Stimulated activated CD8-positive, alpha-beta memory T cell treated with anti-CD3 and anti-CD28 coated beads, Interleukin-12 subunit alpha, Interleukin-12 subunit beta, amount 100 ng/mL, for 1 hour (primary cell): ENCODE results near the gene SMAD3.

Source experiments
- DNase-seq: peaks from one replicate; pipeline ENCODE4 v3.0.0-alpha.2; 2020; ENCODE audit warnings: low read depth

SMAD3 gene

DNA sequence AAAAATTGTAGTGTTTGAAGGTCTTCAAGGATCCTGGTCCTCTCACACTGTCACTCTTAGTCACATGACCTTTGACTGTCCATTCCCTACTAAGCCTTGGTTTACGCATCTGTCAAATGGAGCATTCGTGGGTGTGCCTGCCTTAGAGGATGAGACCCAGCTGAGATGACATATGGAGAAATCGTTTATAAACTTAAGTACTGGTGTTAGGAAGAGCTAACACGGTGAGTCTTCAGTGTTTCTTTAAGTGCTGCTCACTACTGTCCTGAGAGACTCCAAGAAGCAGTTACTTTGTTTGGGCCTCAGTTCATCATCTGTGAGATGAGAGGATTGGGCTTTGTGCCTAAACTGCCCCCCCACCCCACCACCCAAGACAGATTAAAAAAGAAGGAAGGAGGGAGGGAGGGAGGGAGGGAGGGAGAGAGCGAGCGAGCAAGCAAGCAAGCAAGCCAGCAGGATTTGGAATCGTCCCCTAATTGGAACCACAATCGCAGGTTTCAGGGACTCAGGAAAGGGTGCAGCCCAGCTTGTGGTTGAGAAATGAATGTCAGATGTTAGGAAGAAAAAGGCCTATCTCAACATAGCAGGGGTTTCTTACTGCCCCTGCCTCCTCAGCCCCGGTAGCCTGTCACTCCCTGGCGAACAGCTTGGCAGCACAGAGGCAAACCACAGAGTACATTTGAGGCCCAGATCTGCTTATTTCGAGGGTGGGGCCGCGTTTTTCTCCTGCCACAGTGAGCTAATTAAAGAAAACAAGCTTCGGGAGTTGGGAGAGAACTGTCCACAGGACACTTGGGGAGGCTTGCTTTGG lies 32.7 kb downstream of the SMAD3 start:
- DNase-seq: no peak

- no peak for DNase-seq
These were observed 33.4 kb downstream of the SMAD3 start for GRCh38 chr15:67098768-67099282.

DNA sequence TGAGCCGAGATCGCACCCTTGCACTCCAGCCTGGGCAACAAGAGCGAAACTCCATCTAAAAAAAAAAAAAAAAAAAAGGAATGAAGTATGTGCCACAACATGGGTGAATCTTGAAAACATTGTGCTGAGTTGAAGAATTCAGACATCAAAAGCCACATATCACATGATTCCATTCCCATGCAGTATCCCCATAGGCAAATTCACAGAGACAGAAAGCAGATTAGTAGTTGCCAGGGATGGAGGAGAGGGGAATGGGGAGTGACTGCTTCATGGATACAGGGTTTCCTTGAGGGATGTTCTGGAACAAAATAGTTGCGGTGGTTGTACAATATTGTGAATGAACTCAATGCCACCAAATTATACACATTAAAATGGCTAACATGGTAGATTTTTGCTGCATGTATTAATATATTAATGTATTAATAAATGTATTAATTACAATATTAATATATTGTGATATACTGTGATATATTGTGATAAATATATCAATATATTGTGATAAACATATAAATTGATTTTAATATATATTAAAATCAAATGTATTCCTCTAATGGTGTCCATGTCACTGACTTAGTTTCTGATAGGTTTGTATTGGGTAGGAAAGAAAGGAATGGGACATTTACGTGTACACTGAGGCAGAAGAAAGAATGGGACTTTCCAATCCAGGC lies 34.9 kb downstream of the SMAD3 start:
- DNase-seq: no peak

GRCh38 chr15:67100801-67101581 lies 35.6 kb downstream of the SMAD3 start:
- DNase-seq: no peak

DNA sequence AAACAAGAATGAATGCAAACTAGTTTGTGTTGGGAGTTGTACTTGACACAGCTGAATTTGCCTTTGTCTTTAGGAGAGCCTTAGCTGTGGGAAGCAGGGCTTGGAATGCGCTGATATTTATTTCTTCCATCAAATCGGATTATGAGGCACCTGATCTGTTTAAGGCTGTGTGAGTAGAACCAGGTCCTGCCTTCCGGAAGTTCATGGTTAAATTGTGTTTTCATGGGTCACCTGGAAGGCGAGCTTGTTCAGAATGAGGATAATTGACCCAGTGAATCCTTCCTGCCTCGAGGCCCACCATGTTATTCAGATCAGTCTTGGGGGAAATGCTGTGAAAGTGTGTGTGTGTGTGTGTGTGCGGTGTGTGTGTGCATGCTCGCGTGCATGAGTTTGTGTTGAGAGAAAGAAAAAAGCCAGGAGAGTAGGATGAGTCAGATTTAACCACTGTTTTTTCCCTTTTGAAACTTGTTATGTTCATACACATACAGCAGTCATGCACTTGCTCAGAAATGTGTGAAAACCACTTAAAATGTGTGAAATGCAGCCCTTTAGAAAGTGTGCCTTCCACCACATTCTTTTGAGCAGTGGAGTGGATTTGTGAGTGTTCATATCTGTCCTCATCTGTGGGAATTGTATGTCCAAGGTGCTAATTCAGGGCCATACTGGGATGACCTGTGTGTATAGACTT lies 36.7 kb downstream of the SMAD3 start:
- no peak for DNase-seq

DNA sequence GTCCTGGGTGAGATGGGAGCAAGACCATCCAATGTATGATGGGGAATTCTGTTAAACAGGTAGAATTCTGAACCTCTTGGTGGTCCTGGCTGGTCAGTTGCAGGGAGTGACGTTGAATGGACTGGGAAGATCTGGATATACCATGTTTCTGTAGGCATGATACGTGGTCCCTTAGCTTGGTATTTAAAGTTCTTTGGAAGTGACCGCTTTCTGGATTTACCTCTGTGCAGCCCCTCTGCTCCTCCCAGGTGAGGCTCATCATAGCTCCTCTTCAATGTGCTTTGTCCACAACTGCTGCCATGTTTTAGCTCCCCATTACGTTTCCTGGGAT lies 37.2 kb downstream of the SMAD3 start:
- DNase-seq: no peak

- no peak for DNase-seq
These were observed 37.6 kb downstream of the SMAD3 start for GRCh38 chr15:67103021-67103420.

DNA sequence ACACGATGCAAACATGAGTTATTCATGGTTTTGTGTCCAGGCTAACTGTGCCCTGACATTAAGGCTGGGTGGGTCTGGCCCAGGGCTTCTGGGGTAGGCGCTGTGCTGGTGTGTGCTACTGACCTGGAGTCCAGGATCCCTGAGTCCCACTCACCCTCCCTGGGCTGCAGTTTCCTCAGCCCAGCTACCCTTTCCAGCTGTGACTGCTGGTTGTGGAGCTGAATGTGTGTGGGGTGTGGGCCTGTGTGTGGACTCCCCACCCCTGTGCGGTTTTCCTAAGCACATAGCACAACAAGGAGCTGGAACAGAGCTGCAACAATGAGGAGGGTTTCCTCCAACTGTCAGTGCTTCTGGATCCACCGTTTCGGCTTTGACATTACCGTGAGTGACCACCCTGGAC lies 38.0 kb downstream of the SMAD3 start:
- no peak for DNase-seq

GRCh38 chr15:67103869-67104268 lies 38.5 kb downstream of the SMAD3 start:
- no peak for DNase-seq

DNA sequence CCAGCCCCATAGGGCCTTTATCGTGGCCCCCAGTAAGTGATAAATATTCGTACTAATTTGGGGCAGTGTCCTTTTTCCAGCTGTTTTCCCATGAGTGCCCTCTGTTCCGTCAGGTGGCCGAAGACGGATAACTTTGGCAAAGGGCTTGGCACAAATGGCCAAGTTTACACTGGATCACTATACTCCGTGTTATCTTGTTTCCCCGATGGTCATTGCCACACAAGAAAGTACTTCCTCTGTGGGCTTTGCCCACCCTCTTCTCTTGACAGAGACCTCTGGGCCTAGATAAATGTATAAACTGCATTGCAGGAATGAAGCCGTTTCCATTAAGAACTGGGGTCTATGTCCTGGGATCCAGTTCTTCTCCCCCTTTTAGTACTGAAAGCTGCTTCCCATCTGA lies 39.1 kb downstream of the SMAD3 start:
- no peak for DNase-seq

DNA sequence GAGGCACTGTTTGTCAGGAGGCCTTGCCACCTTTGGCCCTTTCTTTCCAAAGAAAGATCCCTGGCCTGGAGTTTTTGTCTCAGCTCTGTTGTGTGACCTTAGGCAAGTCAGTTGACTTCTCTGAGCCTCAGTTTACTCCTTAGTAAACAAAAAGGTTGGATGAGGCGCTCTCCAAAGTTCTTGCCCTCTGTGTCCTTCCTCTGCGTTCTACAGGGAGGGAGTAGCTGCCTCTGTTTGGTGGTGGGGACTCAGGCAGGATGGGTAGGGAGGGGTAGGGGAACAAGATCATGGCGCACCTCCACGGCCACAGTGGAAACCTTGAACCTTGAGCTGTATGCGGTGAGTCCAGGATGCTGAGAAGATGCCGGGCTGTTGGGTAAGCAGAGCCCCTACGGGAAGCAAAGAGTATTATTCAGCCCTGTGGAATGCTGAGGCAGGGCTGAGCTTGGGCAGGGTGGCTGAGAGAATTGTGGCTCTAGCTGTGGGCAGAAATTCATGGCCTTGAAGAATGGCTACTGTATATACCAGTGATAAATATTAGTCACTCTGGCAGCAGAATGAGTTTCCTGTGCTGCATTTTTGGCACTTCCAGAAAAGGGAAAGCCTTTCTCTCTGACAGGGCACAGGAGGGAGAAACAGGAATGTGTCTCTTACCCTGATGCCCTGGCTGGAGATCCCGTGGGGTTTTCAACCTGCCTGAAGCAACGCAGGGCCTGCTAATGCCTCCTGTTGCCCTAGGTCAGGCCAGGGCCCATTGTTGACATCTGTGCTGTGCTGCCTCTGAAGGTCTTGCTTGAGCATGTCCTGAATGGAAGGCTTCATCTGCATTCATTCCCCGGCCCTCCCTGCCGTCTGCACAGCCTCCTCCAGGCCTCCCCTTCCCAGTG lies 39.9 kb downstream of the SMAD3 start:
- no peak for DNase-seq

DNA sequence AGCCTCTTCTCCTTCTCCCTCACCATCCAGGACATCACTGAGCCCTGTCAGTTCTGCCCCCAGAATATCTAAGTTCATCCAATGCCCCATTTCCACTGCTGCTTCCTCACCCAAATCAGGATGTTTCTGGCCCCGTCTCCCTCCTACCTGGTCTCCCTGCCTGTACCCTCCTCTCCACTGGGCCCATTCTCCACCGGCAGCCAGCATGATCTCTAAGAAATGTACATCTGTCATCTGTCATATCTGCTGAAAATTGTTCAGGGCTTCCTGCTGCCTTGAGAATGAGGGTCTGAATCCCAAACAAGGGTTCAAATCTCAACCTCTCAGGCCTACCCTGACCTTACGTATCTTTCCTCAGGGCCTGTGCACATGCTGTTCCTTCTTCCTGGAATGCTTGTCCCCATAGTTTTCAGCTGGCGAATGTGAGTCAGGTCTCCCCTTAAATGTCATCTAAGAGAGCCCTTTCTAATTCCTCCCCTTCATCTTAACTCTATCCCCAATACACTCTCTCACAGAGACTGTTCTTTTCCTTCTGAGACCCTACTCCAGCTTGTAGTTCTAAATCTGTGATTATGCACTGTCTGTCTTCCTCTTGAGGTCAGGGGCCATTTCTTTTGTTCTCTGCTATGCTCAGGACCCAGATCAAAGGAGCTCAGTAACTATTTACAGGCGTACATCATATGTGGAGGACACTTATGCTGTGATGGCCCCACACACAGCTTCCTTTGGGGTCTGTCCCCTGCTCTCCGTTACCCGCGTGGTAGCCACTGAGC lies 40.8 kb downstream of the SMAD3 start:
- no peak for DNase-seq

- no peak for DNase-seq
These were observed 41.3 kb downstream of the SMAD3 start for GRCh38 chr15:67106764-67107013.

DNA sequence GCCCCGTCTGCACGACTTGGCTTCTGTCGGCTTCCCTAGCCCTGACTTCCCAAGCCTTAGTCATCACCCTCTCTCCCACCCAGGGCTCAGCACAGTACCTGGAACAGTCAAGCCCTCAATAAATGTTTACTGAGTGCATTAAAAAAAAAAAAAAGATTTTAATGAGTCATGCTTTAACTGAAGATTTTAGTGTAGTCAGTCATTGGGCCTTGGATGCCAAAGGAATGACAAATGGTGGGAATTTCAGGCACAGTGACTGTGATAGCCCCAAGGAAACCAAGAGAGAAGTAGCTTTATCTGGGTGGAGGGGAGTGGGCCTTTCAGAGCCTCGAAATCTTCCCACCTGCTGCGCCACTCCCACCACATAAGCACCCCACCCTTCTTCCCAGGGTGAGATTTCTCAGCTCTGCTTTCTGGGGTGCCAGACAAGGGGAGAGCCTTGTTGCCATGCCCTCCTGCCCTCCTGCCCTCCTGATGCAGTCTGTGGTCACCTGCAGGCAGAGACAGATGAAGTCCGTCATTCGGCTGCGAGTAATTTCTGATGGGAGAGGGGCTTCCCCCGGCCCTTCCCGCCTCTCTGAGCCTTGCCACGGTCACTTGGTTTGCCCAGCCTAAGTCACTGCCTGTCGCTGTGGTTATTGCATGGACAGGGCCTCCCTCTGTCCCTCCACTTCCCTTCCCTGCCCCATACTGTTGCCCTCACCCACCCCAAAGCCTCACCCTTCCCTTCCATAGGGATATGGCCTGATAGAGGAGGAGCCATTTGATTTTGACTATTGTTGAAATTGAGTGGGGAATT lies 41.8 kb downstream of the SMAD3 start:
- no peak for DNase-seq

DNA sequence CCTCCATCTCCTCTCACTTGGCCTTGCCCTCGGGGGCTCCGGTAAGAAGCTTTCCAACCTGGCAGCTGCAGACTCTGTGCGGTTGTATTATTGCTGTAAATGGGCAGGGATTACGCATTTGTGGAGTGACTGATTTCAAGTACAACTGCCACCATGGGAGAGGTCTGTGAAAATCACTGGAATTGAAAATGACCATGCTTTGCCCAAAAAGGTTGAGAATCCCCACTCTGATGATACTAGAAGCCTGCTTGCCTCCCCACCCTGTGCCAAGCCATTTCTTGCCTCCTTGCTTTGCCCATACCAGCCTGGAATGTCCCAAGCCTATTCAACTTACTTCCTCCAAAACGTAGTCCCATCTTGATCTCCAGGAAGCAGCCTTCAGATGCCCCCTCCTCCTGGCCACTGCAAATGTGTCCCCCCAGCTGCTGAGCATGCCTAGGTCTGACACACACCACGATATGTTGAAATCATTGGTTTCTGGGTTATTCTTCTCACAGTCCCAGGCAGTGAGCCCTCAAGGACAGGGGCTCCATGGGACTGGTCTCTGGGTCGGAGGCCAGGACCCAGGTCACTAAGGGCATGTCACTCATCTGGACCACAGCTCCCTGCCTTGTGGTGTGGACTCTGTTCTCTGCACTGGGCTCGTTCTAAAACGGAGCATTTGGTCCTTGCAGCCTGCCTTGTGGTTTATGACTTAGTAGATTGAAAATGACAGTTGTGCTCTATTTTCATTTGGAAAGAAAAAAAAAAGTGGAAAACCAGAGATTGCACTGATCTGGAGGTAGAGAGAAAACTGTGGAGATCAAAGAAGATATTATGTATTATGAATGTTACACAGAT lies 42.9 kb downstream of the SMAD3 start:
- no peak for DNase-seq

- DNase-seq: no peak
These were observed 44.0 kb downstream of the SMAD3 start for GRCh38 chr15:67109141-67110034.

GRCh38 chr15:67110361-67110781 lies 45.0 kb downstream of the SMAD3 start:
- DNase-seq: no peak
